ENCODE results near the gene ERBB4.

The ERBB4 gene

DNA sequence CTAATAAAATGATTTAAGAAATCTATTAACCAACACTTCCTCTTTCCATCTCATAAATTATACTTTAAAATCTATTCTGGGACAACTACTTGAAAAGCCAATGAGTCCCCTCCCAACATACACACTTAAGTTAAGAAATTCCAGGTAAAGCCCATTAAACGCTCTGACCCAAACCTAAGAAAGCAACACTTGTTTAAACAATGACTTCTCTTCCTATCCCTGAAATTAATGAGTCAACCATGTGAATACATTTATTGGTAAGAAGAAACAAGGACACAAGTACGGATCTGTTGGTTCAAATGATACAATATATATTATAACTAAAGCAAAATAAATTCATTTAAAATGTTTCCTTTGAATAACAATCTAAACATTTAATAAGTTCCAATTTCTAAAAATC lies 279.4 kb downstream of the ERBB4 start:
- H3K9me3 ChIP-seq (ENCODE audit: insufficient read depth, low read depth, low read length) = no peaks in the 10 kb centered on the region
- H3K4me1 ChIP-seq (ENCODE audit: insufficient read depth, low read length, poor library complexity, severe bottlenecking) = no peaks in the 10 kb centered on the region
- H4K20me1 ChIP-seq (ENCODE audit: insufficient read depth, low read length, poor library complexity, severe bottlenecking) = no peaks in the 10 kb centered on the region
- H3K9me2 ChIP-seq (replicated peaks; ENCODE audit: low read depth, low read length) = no peaks in the 10 kb centered on the region
- H2AFZ ChIP-seq (ENCODE audit: low read length) = no peak overlapping the region
- H3K79me2 ChIP-seq (ENCODE audit: insufficient read depth, low read length) = no peaks in the 10 kb centered on the region
- no peak overlapping the region for H3K4me2 ChIP-seq (ENCODE audit: low read depth, low read length, poor library complexity, severe bottlenecking)
- H3K36me3 ChIP-seq (ENCODE audit: insufficient read depth, low read length) = no peaks in the 10 kb centered on the region
- H3F3A ChIP-seq (ENCODE audit: low read depth) = no peaks in the 10 kb centered on the region
- TF ChIP-seq, protein P1, sequence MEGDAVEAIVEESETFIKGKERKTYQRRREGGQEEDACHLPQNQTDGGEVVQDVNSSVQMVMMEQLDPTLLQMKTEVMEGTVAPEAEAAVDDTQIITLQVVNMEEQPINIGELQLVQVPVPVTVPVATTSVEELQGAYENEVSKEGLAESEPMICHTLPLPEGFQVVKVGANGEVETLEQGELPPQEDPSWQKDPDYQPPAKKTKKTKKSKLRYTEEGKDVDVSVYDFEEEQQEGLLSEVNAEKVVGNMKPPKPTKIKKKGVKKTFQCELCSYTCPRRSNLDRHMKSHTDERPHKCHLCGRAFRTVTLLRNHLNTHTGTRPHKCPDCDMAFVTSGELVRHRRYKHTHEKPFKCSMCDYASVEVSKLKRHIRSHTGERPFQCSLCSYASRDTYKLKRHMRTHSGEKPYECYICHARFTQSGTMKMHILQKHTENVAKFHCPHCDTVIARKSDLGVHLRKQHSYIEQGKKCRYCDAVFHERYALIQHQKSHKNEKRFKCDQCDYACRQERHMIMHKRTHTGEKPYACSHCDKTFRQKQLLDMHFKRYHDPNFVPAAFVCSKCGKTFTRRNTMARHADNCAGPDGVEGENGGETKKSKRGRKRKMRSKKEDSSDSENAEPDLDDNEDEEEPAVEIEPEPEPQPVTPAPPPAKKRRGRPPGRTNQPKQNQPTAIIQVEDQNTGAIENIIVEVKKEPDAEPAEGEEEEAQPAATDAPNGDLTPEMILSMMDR (conservative IDR thresholded peaks at IDR 0.05; ENCODE audit: low read length) = no peak
- no peak for TF ChIP-seq EZH2phosphoT487 (IDR thresholded peaks at IDR 0.05; ENCODE audit: borderline replicate concordance)
- no peaks in the 10 kb centered on the region for H3K27me3 ChIP-seq (ENCODE audit: insufficient read depth, low read length, poor library complexity, severe bottlenecking)
- no peak overlapping the region for H3K9ac ChIP-seq (ENCODE audit: low read depth, low read length, poor library complexity, severe bottlenecking)
- no peak overlapping the region for H3K4me3 ChIP-seq (ENCODE audit: low read length, poor library complexity, severe bottlenecking)

DNA sequence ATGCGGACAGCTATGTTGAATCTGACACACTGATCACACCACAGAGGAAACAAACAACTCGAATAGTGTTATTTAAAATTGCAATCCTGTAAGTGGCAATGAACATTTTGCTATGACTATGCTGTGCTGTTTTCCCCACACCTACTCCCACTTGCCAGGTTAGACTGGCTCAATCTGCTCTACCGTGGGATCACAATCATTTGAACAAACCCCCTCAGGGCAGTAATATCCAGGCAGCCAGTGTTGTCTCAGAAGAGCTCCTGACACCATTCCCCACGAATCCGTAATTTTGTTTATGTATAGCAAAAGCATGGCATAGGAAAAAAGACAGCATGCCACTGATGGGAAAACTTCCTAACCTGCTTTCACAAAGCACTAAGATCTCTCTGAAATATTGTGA lies 284.3 kb downstream of the ERBB4 start:
- Histone ChIP-seq H3K79me2 (ENCODE audit: insufficient read depth, low read length) (no peaks in the 10 kb centered on the region; the same call in 1 of the 2 replicates), H3K36me3 (ENCODE audit: insufficient read depth, low read length) (no peaks in the 10 kb centered on the region), H3K9me2 (replicated peaks; ENCODE audit: low read depth, low read length) (no peaks in the 10 kb centered on the region), H2AFZ (ENCODE audit: low read length) (no peak overlapping the region), H3K4me3 (ENCODE audit: low read length, poor library complexity, severe bottlenecking) (no peak overlapping the region), H3K4me2 (ENCODE audit: low read depth, low read length, poor library complexity, severe bottlenecking) (no peak overlapping the region), H3F3A (ENCODE audit: low read depth) (no peaks in the 10 kb centered on the region), H3K4me1 (ENCODE audit: insufficient read depth, low read length, poor library complexity, severe bottlenecking) (no peaks in the 10 kb centered on the region), H3K9me3 (ENCODE audit: insufficient read depth, low read depth, low read length) (no peaks in the 10 kb centered on the region), H3K27me3 (ENCODE audit: insufficient read depth, low read length, poor library complexity, severe bottlenecking) (no peaks in the 10 kb centered on the region), H3K9ac (ENCODE audit: low read depth, low read length, poor library complexity, severe bottlenecking) (no peak overlapping the region), H4K20me1 (ENCODE audit: insufficient read depth, low read length, poor library complexity, severe bottlenecking) (no peaks in the 10 kb centered on the region)
- no peak for TF ChIP-seq EZH2phosphoT487 (IDR thresholded peaks at IDR 0.05; ENCODE audit: borderline replicate concordance)
- TF ChIP-seq, protein P1 (conservative IDR thresholded peaks at IDR 0.05; ENCODE audit: low read length) = no peak

DNA sequence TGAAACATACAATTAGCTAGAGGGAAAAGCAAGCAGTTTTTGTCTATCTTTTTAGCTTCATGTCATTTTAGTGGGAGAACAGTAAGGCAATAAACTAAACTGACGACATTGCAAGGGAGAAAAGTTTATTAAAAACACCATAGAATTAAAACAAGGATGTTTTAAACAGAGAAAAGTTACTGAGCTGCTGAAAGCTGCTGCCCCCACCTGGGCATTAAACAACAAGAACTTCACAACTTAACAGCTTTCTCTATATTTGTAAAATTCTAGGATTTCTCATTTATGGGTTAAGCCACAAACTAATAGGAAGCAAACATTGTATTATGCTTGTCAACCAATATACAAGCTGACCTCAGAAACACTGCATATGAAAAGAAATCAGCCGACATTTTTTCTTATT lies 289.2 kb downstream of the ERBB4 start:
- H3K4me3 ChIP-seq (ENCODE audit: low read length, poor library complexity, severe bottlenecking) = no peak overlapping the region
- H3K9me2 ChIP-seq (replicated peaks; ENCODE audit: low read depth, low read length) = no peaks in the 10 kb centered on the region
- no peak overlapping the region for H3K4me2 ChIP-seq (ENCODE audit: low read depth, low read length, poor library complexity, severe bottlenecking)
- no peaks in the 10 kb centered on the region for H4K20me1 ChIP-seq (ENCODE audit: insufficient read depth, low read length, poor library complexity, severe bottlenecking)
- H3K27me3 ChIP-seq (ENCODE audit: insufficient read depth, low read length, poor library complexity, severe bottlenecking) = no peaks in the 10 kb centered on the region
- H3K4me1 ChIP-seq (ENCODE audit: insufficient read depth, low read length, poor library complexity, severe bottlenecking) = no peaks in the 10 kb centered on the region
- no peaks in the 10 kb centered on the region for H3K36me3 ChIP-seq (ENCODE audit: insufficient read depth, low read length)
- H3F3A ChIP-seq (ENCODE audit: low read depth) = no peaks in the 10 kb centered on the region
- no peaks in the 10 kb centered on the region for H3K9me3 ChIP-seq (ENCODE audit: insufficient read depth, low read depth, low read length)
- TF ChIP-seq, protein P1 (conservative IDR thresholded peaks at IDR 0.05; ENCODE audit: low read length) = peak; percentile 80
- no peak for TF ChIP-seq EZH2phosphoT487 (IDR thresholded peaks at IDR 0.05; ENCODE audit: borderline replicate concordance)
- no peak overlapping the region for H3K9ac ChIP-seq (ENCODE audit: low read depth, low read length, poor library complexity, severe bottlenecking)
- H3K79me2 ChIP-seq (ENCODE audit: insufficient read depth, low read length) = no peaks in the 10 kb centered on the region; the same call in 1 of the 2 replicates
- H2AFZ ChIP-seq (ENCODE audit: low read length) = peak overlapping the region; percentile 34; the same call in 1 of the 2 replicates
